EL (cell line): ENCODE data around the gene CRLF1.

Source experiments
- DNase-seq: peaks from one replicate; pipeline ENCODE4 v3.0.0-alpha.2; 2016

The CRLF1 gene, protein sequence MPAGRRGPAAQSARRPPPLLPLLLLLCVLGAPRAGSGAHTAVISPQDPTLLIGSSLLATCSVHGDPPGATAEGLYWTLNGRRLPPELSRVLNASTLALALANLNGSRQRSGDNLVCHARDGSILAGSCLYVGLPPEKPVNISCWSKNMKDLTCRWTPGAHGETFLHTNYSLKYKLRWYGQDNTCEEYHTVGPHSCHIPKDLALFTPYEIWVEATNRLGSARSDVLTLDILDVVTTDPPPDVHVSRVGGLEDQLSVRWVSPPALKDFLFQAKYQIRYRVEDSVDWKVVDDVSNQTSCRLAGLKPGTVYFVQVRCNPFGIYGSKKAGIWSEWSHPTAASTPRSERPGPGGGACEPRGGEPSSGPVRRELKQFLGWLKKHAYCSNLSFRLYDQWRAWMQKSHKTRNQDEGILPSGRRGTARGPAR

DNA sequence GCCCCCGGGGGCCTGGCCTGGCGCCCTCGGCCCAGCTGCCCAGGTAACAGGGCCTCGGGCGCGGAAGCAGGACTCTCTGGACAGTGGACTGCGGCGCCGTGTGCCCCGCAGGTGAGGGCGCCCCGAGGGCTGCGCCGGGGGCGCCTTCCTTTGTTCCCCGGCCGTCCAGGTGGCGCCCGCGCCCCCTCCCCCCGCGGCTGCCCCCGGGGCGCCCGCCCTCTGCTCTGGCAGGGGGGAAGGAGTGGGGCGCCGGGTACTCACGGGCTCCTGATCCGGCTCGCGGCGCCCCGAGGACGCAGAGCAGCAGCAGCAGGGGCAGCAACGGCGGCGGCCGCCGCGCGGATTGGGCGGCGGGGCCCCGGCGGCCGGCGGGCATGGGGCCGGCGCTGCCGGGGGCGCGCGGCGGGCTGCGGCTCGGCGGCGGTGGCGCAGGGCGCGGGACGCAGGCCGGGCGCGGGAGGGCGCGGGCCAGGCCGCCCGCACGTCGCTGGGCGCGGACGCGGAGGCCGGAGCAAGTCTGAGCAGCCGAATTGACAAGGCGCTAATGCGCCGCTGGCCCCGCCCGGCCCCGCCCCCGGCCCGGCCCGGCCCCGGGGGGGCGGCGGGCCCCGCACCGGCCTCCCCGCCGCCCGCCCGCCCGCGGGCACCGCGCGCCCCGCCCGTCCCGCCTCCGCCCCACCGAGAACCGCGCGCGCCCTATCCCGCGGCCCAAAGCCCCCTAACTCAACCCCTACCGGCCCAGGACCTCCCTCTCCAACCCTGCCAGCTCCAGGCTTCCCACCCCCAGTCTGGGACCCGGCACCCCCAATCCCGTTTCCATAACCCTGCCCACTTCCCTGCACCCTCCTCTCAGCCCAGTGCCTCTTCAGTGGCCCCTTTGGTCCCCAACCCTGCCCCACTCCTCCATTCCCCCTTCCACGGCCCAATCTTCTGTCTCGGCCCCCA is at the start of gene CRLF1:
CRLF1 (minus strand) TSS at position 519 of the 945 bp plus-strand sequence; CDS start at position 376, 143 bp downstream.
- no peak for DNase-seq

DNA sequence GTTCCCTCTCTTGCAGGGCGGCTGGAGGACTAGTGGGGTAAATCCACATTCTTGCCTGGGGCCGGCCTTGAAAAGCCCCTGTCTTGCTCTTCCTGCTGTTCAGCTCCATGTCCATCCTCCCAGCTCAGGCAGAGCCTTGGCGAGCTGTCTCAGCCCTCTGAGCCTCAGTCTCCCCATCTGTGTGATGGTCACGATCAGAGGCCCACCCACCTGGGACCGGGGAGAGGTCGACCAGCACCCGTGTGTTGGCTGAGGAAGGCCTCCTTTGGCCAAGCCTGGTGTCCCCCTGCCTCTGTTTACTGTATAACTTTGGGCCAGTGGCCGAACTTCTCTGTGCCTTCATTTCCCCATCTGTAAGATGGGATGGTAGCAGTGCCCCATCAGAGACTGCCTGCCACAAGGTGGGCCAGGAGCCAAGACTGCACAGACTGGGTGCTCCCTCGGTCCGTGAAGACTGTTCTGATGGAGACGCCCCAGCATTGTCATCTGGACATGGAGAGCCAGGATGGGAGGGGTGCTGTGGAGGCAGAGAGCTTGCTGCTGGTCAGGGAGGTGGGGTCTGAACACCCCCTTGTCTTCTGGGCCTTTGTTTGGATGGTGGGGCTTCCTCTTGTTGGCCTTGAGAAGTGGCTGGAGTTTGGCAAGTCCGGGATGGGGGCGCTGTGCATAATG is 48.7 kb upstream of the CRLF1 start:
- DNase-seq: no peak

DNA sequence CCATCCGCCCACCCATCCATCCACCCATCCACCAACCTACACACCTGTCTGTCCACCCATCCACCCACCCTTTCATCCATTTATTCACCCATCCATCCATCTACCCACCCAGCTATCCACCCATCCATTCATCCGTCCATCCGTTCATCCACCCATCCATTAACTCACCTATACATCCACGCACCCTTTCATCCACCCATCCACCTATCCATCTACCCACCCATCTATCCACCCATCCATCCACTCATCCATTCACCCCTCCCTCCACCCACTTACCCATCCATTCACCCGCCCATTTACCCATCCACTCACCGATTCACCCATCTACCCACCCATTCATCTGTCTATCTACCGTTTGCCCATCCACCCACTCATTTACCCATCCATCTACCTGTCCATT is 47.9 kb upstream of the CRLF1 start:
- DNase-seq: no peak

DNA sequence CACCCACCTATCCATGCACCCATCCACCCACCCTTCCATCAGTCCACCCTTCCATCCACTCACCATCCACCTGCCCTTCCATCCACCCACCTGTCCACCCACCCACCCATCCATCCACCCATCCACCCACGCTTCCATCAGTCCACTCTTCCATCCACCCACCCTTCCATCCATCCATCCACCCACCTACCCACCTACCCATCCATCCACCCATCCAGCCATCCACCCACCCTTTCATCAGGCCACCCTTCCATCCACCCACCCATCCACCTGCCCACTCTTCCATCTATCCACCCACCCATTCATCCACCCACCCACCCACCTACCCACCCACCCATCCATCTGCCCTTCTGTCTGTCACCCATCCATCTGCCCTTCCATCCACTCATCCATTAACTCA is 47.3 kb upstream of the CRLF1 start:
- no peak for DNase-seq

DNA sequence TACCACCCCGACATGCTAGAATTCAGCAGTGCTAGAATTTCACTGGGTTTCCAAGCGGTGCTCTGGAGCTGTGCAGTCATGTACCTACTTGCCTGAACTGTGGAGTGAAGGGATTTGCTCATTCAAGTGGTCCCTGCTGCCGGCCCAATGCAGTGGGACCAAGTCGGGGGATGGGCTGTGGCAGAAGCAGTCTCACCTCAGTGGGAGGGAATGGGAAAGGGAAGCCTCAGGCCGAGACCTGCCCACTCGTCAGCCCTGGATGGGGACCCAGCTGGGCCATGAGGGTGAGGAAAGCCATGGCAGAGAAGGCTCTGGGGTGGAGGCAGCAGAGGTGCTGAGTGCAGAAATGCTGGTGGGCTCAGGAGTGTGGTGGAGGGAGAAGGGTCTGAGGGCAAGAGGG is 45.1 kb upstream of the CRLF1 start:
- no peak for DNase-seq

- no peak for DNase-seq
These were observed 44.7 kb upstream of the CRLF1 start for GRCh38 chr19:18651300-18651699.

- peak; percentile 80 for DNase-seq
These were observed 44.0 kb upstream of the CRLF1 start for GRCh38 chr19:18650468-18651041.

- peak; percentile 59 for DNase-seq
These were observed 43.4 kb upstream of the CRLF1 start for GRCh38 chr19:18650021-18650390.

- no peak for DNase-seq
These were observed 42.9 kb upstream of the CRLF1 start for GRCh38 chr19:18649371-18650020.

DNA sequence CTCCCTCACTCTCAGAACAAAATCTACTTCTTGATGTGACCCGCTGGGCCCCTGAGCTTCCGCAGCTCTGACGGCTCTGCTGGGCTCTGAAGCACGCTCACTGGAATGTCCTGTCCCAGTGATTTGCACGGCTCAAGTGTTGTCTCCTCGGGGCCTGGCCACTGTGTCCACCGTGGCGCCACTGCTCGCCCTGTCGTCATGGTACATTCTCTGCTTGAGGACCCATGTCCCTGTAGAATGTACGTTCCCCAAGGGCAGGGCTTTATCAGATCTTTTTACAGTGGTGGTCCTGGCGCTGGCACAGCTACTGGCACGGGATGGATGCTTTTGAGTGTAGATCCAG is 42.3 kb upstream of the CRLF1 start:
- no peak for DNase-seq

DNA sequence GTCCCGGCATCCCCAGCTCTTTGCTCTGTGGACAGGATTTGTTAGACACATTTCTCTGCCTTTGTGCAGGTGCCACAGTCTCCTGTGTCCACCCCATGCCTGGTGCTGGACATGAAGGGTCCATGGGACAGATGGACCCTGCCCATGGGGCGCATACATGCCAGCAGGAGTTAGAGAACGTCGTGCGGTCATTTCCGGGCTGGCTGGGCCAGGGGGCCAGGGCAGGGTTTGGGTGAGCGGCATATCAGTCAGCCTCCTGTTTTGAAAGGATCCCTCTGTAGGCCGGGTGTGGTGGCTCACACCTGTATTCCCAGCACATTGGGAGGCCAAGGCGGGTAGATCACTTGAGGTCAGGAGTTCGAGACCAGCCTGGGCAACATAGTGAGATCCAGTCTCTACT is 41.2 kb upstream of the CRLF1 start:
- DNase-seq: no peak

DNA sequence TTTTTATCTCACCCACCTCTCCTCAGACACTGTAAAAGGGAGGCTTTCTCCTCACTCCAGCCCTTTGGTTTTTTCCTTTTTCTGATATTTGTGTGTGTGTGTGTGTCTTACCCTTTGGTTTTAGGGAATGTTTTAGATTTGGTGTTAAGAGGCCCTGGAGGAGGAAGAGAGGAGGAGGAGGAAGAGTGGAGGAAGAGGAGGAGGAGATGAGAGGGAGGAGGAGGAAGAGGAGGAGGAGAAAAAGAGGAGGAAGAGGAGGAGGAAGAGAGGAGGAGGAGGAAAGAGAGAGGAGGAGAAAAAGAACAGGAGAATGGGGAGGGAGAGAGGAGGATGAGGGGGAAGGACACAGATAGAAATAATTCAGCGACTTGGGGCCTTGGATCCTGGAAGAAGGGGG is 40.8 kb upstream of the CRLF1 start:
- no peak for DNase-seq

DNA sequence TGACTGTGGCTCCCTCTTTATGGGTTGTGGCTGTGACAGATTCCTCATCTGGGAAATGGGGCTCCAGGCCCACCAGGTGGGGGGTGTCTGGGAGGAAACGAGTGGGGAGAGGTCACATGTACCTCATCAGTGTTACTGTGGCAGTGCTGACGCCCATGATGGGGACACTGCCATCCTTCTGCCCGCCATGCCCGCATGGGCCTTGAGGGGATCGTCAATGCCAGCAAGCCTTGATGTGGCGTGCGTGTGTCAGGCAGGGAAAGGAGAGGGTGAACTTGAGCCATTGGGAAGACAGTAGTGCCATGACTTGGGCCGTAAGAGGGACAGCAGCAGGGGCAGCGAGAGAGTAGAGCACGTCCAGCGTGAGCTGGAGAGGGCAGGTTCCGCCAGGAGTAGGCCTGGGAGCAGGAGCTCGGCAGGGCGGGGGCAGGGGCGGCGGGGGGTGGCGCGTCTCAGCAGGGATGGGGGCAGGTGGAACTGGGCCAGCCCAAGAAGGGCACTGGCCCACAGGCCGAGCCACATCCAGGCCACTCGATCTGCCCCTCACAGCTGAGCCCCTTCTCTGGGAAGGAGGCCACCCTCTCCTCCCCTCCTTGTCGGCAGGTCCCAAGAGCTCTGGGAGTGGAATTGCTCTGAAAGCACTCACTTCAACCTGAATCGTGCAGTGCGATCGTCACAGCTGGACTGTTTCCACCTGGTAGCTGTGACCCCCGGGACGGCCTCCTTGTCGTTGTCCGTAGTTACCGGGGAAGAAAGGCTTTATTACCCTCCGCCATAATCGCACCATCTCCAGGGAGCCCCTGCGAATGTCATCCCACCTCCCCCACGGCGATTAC is 40.2 kb upstream of the CRLF1 start:
- no peak for DNase-seq

GRCh38 chr19:18645035-18645511 is 38.5 kb upstream of the CRLF1 start:
- DNase-seq: no peak

DNA sequence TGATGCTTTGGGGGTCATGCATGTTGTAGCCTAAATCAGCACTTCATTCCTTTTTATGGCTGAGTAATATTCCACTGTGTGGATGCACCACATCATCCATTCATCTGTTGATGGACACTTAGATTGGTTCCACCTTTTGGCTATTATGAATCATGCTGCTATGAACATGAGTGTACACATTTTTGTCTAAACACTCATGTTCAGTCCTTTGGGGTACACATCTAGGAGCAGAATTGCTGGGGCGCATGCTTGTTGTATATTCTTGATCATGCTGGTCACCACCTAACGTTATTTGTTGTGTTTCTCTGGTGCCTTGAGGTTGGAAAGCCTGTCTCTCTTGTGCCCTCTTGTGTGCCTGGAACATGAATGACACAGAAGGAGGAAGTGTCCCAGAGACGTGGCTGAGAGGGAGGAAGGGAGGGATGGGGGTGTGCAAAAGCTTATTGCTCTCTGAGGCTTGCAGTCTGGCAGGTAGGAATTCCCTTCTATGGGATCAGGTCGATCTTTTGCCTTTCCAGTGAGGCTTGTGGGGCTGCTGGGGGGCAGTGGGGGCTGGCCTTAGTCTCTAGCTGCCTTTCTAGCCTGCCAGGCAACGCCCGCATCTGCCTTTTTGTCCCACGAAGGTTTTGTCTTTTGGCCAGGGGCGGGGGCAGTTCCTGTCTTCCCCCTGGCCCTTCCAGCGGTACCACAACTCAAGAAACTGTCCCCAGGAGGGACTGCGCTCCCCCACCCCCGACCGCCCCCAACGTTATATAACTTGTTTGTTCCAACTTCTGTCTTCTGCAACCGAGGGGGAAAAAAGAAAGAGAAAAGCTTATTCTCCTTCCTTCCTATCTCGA is 37.8 kb upstream of the CRLF1 start:
- no peak for DNase-seq

DNA sequence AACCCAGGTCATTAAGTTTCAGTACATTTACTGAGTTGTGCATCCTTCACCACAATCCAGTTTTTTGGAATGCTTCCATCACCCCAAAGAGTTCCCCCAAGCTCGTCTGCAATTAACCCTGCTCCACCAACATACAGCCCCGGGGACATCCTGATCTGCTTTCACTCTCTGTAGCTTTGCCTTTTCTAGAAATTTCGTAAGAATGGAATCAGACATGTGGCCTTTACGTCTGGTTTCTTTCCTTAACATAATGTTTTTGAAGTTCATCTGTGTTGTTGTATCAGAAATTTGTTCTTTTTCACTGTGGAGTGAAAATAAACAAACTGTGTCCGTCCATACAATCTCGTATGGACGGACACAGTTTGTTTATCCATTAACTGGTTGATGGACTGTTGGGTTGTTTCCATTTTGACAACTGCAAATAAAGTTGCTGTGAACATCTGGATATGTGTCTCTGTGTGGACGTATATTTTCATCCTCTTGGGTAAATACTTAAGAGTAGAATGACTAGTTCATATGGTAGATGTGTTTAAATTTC is 33.2 kb upstream of the CRLF1 start:
- no peak for DNase-seq

- no peak for DNase-seq
These were observed 31.4 kb upstream of the CRLF1 start for GRCh38 chr19:18637673-18638630.

DNA sequence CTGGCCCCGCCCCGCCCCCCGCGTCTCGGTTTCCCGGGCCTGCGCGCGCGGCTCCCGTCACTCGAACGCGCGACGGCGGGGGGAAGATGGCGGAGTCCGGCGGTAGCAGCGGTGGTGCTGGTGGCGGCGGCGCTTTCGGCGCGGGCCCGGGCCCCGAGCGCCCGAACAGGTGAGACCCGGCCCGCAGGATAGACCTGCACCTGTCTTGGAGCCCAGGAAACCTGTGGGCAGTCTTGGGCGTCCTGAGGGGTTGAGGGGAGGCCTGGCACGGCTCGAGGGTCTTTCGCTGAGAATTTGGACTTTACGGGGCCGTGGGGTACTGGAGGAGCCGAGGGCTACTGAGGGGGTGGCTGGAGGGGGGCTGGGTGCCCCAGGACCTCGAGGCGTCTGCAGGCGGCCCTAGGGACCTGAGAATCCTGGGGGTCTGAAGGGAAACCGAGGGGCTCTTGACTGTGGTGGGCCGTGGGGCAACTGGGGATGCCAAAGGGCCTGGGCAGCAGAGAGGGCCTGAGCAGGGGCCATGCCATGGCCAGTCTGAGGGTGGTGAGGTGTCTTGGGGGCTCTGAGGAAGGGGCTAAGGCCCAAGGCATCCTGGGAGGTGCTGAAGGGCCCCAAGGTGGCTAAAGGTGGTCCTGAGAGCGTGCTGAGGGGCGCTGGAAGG is 30.5 kb upstream of the CRLF1 start, which contains the start of gene KLHL26:
KLHL26 (plus strand) TSS at position 60 of the 661 bp plus-strand sequence; CDS start at position 87, 27 bp downstream.
- no peak for DNase-seq
